ENCODE data around the gene MRPL23.

The MRPL23 gene

GRCh38 chr11:1925373-1926155, 21.6 kb upstream of the MRPL23 start:
- H3K4me3 Mint-ChIP-seq = no peak overlapping the region
- no peak overlapping the region for H3K27ac Mint-ChIP-seq
- peaks cover 12% of the 10 kb centered on the region for H3K4me1 Mint-ChIP-seq (ENCODE audit: low read depth)
- intact Hi-C loops (cut with micrococcal nuclease) = no loop called here
- H3K36me3 Mint-ChIP-seq (ENCODE audit: low read depth) = no peaks in the 10 kb centered on the region
- no peaks in the 10 kb centered on the region for H3K9me3 Mint-ChIP-seq
- H3K27me3 Mint-ChIP-seq = peaks cover 65% of the 10 kb centered on the region

- H3K27ac Mint-ChIP-seq = peak overlapping the region; percentile 24
- intact Hi-C loops (cut with micrococcal nuclease) = no loop called here
- no peaks in the 10 kb centered on the region for H3K9me3 Mint-ChIP-seq
- peaks cover 65% of the 10 kb centered on the region for H3K27me3 Mint-ChIP-seq
- H3K4me1 Mint-ChIP-seq (ENCODE audit: low read depth) = peaks cover 15% of the 10 kb centered on the region
- H3K4me3 Mint-ChIP-seq = no peak overlapping the region
- no peaks in the 10 kb centered on the region for H3K36me3 Mint-ChIP-seq (ENCODE audit: low read depth)
These were observed 20.7 kb upstream of the MRPL23 start for GRCh38 chr11:1926156-1927025.

- H3K27me3 Mint-ChIP-seq = peaks cover 69% of the 10 kb centered on the region
- H3K4me3 Mint-ChIP-seq = no peak overlapping the region
- H3K36me3 Mint-ChIP-seq (ENCODE audit: low read depth) = no peaks in the 10 kb centered on the region
- intact Hi-C loops (cut with micrococcal nuclease) = no loop called here
- no peaks in the 10 kb centered on the region for H3K9me3 Mint-ChIP-seq
- peaks cover 22% of the 10 kb centered on the region for H3K4me1 Mint-ChIP-seq (ENCODE audit: low read depth)
- peak overlapping the region; percentile 24 for H3K27ac Mint-ChIP-seq
These were observed 19.9 kb upstream of the MRPL23 start for GRCh38 chr11:1927026-1927847.

- peaks cover 18% of the 10 kb centered on the region for H3K4me1 Mint-ChIP-seq (ENCODE audit: low read depth)
- no peaks in the 10 kb centered on the region for H3K36me3 Mint-ChIP-seq (ENCODE audit: low read depth)
- intact Hi-C loops (cut with micrococcal nuclease) = no loop called here
- H3K27me3 Mint-ChIP-seq = peaks cover 71% of the 10 kb centered on the region
- no peaks in the 10 kb centered on the region for H3K9me3 Mint-ChIP-seq
- H3K4me3 Mint-ChIP-seq = no peak overlapping the region
- H3K27ac Mint-ChIP-seq = no peak overlapping the region
These were observed 19.2 kb upstream of the MRPL23 start for GRCh38 chr11:1927848-1928469.

- H3K4me3 Mint-ChIP-seq = no peak overlapping the region
- H3K4me1 Mint-ChIP-seq (ENCODE audit: low read depth) = peaks cover 18% of the 10 kb centered on the region
- peaks cover 70% of the 10 kb centered on the region for H3K27me3 Mint-ChIP-seq
- intact Hi-C loops (cut with micrococcal nuclease) = no loop called here
- H3K27ac Mint-ChIP-seq = no peak overlapping the region
- no peaks in the 10 kb centered on the region for H3K36me3 Mint-ChIP-seq (ENCODE audit: low read depth)
- no peaks in the 10 kb centered on the region for H3K9me3 Mint-ChIP-seq
These were observed 18.7 kb upstream of the MRPL23 start for GRCh38 chr11:1928470-1928890.

- no peak overlapping the region for H3K27ac Mint-ChIP-seq
- no peak overlapping the region for H3K4me3 Mint-ChIP-seq
- no peaks in the 10 kb centered on the region for H3K36me3 Mint-ChIP-seq (ENCODE audit: low read depth)
- intact Hi-C loops (cut with micrococcal nuclease) = no loop called here
- peaks cover 69% of the 10 kb centered on the region for H3K27me3 Mint-ChIP-seq
- H3K9me3 Mint-ChIP-seq = no peaks in the 10 kb centered on the region
- peaks cover 18% of the 10 kb centered on the region for H3K4me1 Mint-ChIP-seq (ENCODE audit: low read depth)
These were observed 18.1 kb upstream of the MRPL23 start for GRCh38 chr11:1928891-1929541.

- no peak overlapping the region for H3K4me3 Mint-ChIP-seq
- intact Hi-C loops (cut with micrococcal nuclease) = no loop called here
- H3K27me3 Mint-ChIP-seq = peaks cover 72% of the 10 kb centered on the region
- H3K36me3 Mint-ChIP-seq (ENCODE audit: low read depth) = no peaks in the 10 kb centered on the region
- peaks cover 18% of the 10 kb centered on the region for H3K4me1 Mint-ChIP-seq (ENCODE audit: low read depth)
- no peaks in the 10 kb centered on the region for H3K9me3 Mint-ChIP-seq
- no peak overlapping the region for H3K27ac Mint-ChIP-seq
These were observed 17.3 kb upstream of the MRPL23 start for GRCh38 chr11:1929621-1930461.

- Mint-ChIP-seq H3K4me3 (no peak overlapping the region), H3K4me1 (ENCODE audit: low read depth) (peaks cover 18% of the 10 kb centered on the region), H3K27me3 (peaks cover 75% of the 10 kb centered on the region), H3K9me3 (no peaks in the 10 kb centered on the region), H3K27ac (no peak overlapping the region), H3K36me3 (ENCODE audit: low read depth) (no peaks in the 10 kb centered on the region)
- intact Hi-C loops (cut with micrococcal nuclease) = no loop called here
These were observed 16.7 kb upstream of the MRPL23 start for GRCh38 chr11:1930462-1930830.

GRCh38 chr11:1931341-1932104, 15.6 kb upstream of the MRPL23 start:
- H3K9me3 Mint-ChIP-seq = no peaks in the 10 kb centered on the region
- no peaks in the 10 kb centered on the region for H3K36me3 Mint-ChIP-seq (ENCODE audit: low read depth)
- H3K4me1 Mint-ChIP-seq (ENCODE audit: low read depth) = peaks cover 13% of the 10 kb centered on the region
- H3K27ac Mint-ChIP-seq = no peak overlapping the region
- intact Hi-C loops (cut with micrococcal nuclease) = no loop called here
- no peak overlapping the region for H3K4me3 Mint-ChIP-seq
- peaks cover 69% of the 10 kb centered on the region for H3K27me3 Mint-ChIP-seq

- intact Hi-C loops (cut with micrococcal nuclease) = no loop called here
- Mint-ChIP-seq H3K4me1 (ENCODE audit: low read depth) (peaks cover 10% of the 10 kb centered on the region), H3K4me3 (no peak overlapping the region), H3K27ac (no peak overlapping the region), H3K9me3 (no peaks in the 10 kb centered on the region), H3K27me3 (peaks cover 66% of the 10 kb centered on the region), H3K36me3 (ENCODE audit: low read depth) (no peaks in the 10 kb centered on the region)
These were observed 15.0 kb upstream of the MRPL23 start for GRCh38 chr11:1932105-1932480.

GRCh38 chr11:1932681-1933080, 14.5 kb upstream of the MRPL23 start:
- no peaks in the 10 kb centered on the region for H3K9me3 Mint-ChIP-seq
- no peak overlapping the region for H3K27ac Mint-ChIP-seq
- no peaks in the 10 kb centered on the region for H3K36me3 Mint-ChIP-seq (ENCODE audit: low read depth)
- peaks cover 61% of the 10 kb centered on the region for H3K27me3 Mint-ChIP-seq
- no peak overlapping the region for H3K4me3 Mint-ChIP-seq
- peaks cover 10% of the 10 kb centered on the region for H3K4me1 Mint-ChIP-seq (ENCODE audit: low read depth)
- intact Hi-C loops (cut with micrococcal nuclease) = no loop called here
